Neural cell (in vitro differentiated cells): ENCODE measurements around the gene CAPN5.

Experiments used
- EP300 ChIP-seq: fragments of 450-650 bp; conservative IDR thresholded peaks from 2 replicates; pipeline ENCODE4 v1.6.1; 2014; ENCODE audit warnings: antibody characterized with exemption, mild to moderate bottlenecking, moderate library complexity; ENCODE audit not compliant: poor library complexity, severe bottlenecking
- EZH2 ChIP-seq: fragments of 200-600, 300-800 bp; shearing (Covaris generic), sonication (generic); IDR thresholded peaks from 2 replicates; pipeline ENCODE4 v1.6.1; 2014; ENCODE audit warnings: antibody characterized with exemption, low read length, borderline replicate concordance, mild to moderate bottlenecking; ENCODE audit not compliant: insufficient read depth, poor library complexity, severe bottlenecking
- POLR2AphosphoS5 ChIP-seq: IDR thresholded peaks from 2 replicates; pipeline ENCODE4 v1.6.1; 2012
- RAD21 ChIP-seq: fragments of 450-650 bp; conservative IDR thresholded peaks from 2 replicates; pipeline ENCODE4 v1.6.1; 2014; ENCODE audit warnings: antibody characterized with exemption, mild to moderate bottlenecking, moderate library complexity
- SMC3 ChIP-seq: fragments of 450-650 bp; conservative IDR thresholded peaks from 2 replicates; pipeline ENCODE4 v1.6.1; 2014; ENCODE audit warnings: antibody characterized with exemption, mild to moderate bottlenecking, moderate library complexity; ENCODE audit not compliant: poor library complexity
- TF ChIP-seq, protein P1 (sequence below): fragments of 450-650 bp; IDR thresholded peaks from 2 replicates; pipeline ENCODE4 v1.5.1; 2014; ENCODE audit warnings: antibody characterized with exemption, mild to moderate bottlenecking, moderate library complexity; ENCODE audit not compliant: poor library complexity, severe bottlenecking
- TF ChIP-seq, protein P2 (sequence below): IDR thresholded peaks from 2 replicates; pipeline ENCODE4 v1.6.1; 2012; ENCODE audit warnings: borderline replicate concordance

DNA sequence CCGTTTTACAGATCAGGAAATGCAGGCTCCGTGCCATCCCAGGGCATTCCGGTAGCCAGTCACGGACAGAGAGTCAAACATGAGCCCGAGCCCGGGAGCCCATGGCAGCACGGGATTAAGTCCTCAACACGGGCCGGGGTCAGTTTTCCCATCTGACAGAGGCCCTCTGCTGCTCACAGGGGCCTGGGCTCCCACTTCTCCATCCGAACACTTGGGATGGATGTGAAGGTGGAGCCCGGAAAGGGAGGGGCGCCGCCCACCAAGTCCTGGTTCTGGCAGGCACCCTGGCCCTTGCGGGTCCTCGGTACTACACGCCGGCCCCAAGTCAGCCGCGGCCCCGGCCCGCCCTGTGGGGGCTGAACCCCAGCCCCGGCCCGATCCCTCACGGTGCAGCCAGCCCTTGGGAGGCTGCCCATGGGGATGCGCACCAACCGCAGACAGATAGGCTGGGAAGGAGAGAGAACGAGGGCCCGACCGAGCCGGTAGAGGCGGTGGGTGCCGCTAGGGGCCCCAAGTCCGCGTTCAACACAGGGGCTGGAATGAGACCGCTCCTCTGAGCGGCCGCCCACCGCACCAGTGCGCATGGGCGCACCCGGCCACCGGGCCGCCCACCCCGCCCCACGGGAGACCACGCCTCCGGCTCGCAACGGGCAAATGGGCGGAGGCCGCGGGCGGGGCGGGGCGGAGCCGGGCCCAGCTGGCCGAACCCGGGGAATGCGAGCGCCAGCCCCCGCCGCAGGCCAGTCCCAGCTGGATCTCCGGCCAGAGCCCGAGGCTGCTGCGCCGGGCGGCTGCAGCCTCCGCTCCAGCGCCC lies at the start of gene CAPN5:
- TF ChIP-seq, protein P1, sequence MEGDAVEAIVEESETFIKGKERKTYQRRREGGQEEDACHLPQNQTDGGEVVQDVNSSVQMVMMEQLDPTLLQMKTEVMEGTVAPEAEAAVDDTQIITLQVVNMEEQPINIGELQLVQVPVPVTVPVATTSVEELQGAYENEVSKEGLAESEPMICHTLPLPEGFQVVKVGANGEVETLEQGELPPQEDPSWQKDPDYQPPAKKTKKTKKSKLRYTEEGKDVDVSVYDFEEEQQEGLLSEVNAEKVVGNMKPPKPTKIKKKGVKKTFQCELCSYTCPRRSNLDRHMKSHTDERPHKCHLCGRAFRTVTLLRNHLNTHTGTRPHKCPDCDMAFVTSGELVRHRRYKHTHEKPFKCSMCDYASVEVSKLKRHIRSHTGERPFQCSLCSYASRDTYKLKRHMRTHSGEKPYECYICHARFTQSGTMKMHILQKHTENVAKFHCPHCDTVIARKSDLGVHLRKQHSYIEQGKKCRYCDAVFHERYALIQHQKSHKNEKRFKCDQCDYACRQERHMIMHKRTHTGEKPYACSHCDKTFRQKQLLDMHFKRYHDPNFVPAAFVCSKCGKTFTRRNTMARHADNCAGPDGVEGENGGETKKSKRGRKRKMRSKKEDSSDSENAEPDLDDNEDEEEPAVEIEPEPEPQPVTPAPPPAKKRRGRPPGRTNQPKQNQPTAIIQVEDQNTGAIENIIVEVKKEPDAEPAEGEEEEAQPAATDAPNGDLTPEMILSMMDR: peak; percentile 66
- TF ChIP-seq RAD21 (peak; percentile 45), SMC3 (peak; percentile 48), EP300 (no peak), POLR2AphosphoS5 (peak; percentile 58), EZH2 (no peak)
- TF ChIP-seq, protein P2, sequence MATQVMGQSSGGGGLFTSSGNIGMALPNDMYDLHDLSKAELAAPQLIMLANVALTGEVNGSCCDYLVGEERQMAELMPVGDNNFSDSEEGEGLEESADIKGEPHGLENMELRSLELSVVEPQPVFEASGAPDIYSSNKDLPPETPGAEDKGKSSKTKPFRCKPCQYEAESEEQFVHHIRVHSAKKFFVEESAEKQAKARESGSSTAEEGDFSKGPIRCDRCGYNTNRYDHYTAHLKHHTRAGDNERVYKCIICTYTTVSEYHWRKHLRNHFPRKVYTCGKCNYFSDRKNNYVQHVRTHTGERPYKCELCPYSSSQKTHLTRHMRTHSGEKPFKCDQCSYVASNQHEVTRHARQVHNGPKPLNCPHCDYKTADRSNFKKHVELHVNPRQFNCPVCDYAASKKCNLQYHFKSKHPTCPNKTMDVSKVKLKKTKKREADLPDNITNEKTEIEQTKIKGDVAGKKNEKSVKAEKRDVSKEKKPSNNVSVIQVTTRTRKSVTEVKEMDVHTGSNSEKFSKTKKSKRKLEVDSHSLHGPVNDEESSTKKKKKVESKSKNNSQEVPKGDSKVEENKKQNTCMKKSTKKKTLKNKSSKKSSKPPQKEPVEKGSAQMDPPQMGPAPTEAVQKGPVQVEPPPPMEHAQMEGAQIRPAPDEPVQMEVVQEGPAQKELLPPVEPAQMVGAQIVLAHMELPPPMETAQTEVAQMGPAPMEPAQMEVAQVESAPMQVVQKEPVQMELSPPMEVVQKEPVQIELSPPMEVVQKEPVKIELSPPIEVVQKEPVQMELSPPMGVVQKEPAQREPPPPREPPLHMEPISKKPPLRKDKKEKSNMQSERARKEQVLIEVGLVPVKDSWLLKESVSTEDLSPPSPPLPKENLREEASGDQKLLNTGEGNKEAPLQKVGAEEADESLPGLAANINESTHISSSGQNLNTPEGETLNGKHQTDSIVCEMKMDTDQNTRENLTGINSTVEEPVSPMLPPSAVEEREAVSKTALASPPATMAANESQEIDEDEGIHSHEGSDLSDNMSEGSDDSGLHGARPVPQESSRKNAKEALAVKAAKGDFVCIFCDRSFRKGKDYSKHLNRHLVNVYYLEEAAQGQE: peak; percentile 48
